DOHH2 (cell line): ENCODE results near the gene IRF2.

Experiments used
- H3F3A ChIP-seq: fragments of 200-600 bp; sonication (generic), shearing (Covaris generic); 2 replicates; pipeline ENCODE4 v1.6.0; 2016; ENCODE audit warnings: antibody characterized with exemption, mild to moderate bottlenecking; ENCODE audit not compliant: control insufficient read depth, insufficient read depth
- H3K27ac ChIP-seq: fragments of 200-600 bp; sonication (generic); 2 replicates; pipeline ENCODE4 v1.5.1; 2014; ENCODE audit warnings: low read depth, mild to moderate bottlenecking, low read length, moderate library complexity
- H3K27me3 ChIP-seq: fragments of 200-600 bp; sonication (generic); 2 replicates; pipeline ENCODE4 v1.6.1; 2014; ENCODE audit warnings: mild to moderate bottlenecking, low read length, mixed read lengths; ENCODE audit not compliant: control insufficient read depth
- H3K36me3 ChIP-seq: fragments of 200-600 bp; sonication (generic); 2 replicates; pipeline ENCODE4 v1.6.1; 2014; ENCODE audit warnings: mild to moderate bottlenecking, low read length, moderate library complexity, mixed read lengths; ENCODE audit not compliant: control insufficient read depth
- H3K4me1 ChIP-seq: fragments of 200-600 bp; sonication (generic); 2 replicates; pipeline ENCODE4 v1.6.1; 2014; ENCODE audit warnings: mild to moderate bottlenecking, low read length, mixed read lengths; ENCODE audit not compliant: control insufficient read depth
- H3K4me2 ChIP-seq: fragments of 200-600 bp; sonication (generic); 2 replicates; pipeline ENCODE4 v1.6.0; 2014; ENCODE audit warnings: mild to moderate bottlenecking, low read length, moderate library complexity
- H3K4me3 ChIP-seq: fragments of 200-600 bp; sonication (generic); 2 replicates; pipeline ENCODE4 v1.5.1; 2014; ENCODE audit warnings: mild to moderate bottlenecking, low read length, mixed read lengths
- H3K79me2 ChIP-seq: fragments of 200-600 bp; sonication (generic); 2 replicates; pipeline ENCODE4 v1.6.1; 2014; ENCODE audit warnings: mild to moderate bottlenecking, low read length, mixed read lengths; ENCODE audit not compliant: control insufficient read depth
- H3K9me2 ChIP-seq: fragments of 200-600 bp; sonication (generic); replicated peaks from 2 replicates; pipeline ENCODE4 v1.6.1; 2014; ENCODE audit warnings: mild to moderate bottlenecking, low read length, mixed read lengths; ENCODE audit not compliant: control insufficient read depth
- H3K9me3 ChIP-seq: fragments of 200-600 bp; sonication (generic); 2 replicates; pipeline ENCODE4 v1.6.1; 2014; ENCODE audit warnings: antibody characterized with exemption, low read length, mixed read lengths; ENCODE audit not compliant: control insufficient read depth, insufficient read depth
- H4K20me1 ChIP-seq: fragments of 200-600 bp; sonication (generic); 2 replicates; pipeline ENCODE4 v1.6.0; 2014; ENCODE audit warnings: low read depth, mild to moderate bottlenecking, antibody characterized with exemption, low read length, moderate library complexity; ENCODE audit not compliant: control insufficient read depth, insufficient read depth
- EZH2phosphoT487 ChIP-seq: fragments of 200-600 bp; sonication (generic); IDR thresholded peaks from 2 replicates; pipeline ENCODE4 v1.6.1; 2017; ENCODE audit warnings: borderline replicate concordance, mild to moderate bottlenecking, antibody characterized with exemption, low read length, moderate library complexity, mixed read lengths
- TF ChIP-seq, protein P1 (sequence below): fragments of 200-600 bp; sonication (generic); IDR thresholded peaks from one replicate; pipeline ENCODE4 v1.5.1; 2014; ENCODE audit warnings: antibody characterized with exemption, mild to moderate bottlenecking, low read depth, low read length; ENCODE audit not compliant: poor library complexity, severe bottlenecking

Gene IRF2

GRCh38 chr4:184513802-184514120 lies 39.4 kb upstream of the IRF2 start:
- Histone ChIP-seq H3K79me2 (no peaks in the 10 kb centered on the region), H3K27me3 (peaks cover 39% of the 10 kb centered on the region), H3K9me2 (no peaks in the 10 kb centered on the region), H3K4me2 (no peak overlapping the region), H3K4me1 (no peaks in the 10 kb centered on the region), H3K36me3 (no peaks in the 10 kb centered on the region), H3K27ac (no peak overlapping the region), H3K9me3 (no peaks in the 10 kb centered on the region), H3K4me3 (no peak overlapping the region), H4K20me1 (no peaks in the 10 kb centered on the region), H3F3A (no peaks in the 10 kb centered on the region)
- TF ChIP-seq EZH2phosphoT487 = no peak
- TF ChIP-seq, protein P1, sequence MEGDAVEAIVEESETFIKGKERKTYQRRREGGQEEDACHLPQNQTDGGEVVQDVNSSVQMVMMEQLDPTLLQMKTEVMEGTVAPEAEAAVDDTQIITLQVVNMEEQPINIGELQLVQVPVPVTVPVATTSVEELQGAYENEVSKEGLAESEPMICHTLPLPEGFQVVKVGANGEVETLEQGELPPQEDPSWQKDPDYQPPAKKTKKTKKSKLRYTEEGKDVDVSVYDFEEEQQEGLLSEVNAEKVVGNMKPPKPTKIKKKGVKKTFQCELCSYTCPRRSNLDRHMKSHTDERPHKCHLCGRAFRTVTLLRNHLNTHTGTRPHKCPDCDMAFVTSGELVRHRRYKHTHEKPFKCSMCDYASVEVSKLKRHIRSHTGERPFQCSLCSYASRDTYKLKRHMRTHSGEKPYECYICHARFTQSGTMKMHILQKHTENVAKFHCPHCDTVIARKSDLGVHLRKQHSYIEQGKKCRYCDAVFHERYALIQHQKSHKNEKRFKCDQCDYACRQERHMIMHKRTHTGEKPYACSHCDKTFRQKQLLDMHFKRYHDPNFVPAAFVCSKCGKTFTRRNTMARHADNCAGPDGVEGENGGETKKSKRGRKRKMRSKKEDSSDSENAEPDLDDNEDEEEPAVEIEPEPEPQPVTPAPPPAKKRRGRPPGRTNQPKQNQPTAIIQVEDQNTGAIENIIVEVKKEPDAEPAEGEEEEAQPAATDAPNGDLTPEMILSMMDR = no peak

DNA sequence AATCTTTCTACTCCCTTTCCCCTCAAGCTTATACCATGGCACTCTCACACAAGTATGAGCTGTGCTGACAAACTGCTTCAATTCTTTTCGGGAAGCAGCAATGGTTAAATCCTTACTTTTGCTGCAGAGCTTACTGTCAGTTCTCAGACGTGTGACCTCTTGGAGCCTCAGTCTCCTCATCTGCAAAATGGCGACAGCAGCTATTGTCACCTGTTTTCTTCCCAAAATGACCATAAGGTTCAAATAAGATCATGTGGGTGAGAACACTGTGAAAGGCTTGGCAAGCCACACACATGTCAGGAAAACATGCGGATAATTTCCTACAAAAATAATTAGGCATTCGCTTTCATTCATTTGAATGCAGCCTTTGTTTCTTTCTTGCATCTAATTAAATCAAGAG lies 36.8 kb upstream of the IRF2 start:
- no peak overlapping the region for H3K4me2 ChIP-seq
- H3K27ac ChIP-seq = no peak overlapping the region

GRCh38 chr4:184510401-184510800 lies 36.1 kb upstream of the IRF2 start:
- peaks cover 6% of the 10 kb centered on the region for H3K4me1 ChIP-seq
- H3F3A ChIP-seq = no peaks in the 10 kb centered on the region
- no peak overlapping the region for H3K27ac ChIP-seq
- no peak overlapping the region for H3K4me3 ChIP-seq
- no peaks in the 10 kb centered on the region for H3K79me2 ChIP-seq
- no peaks in the 10 kb centered on the region for H3K9me3 ChIP-seq
- H3K27me3 ChIP-seq = peaks cover 39% of the 10 kb centered on the region
- no peak for TF ChIP-seq EZH2phosphoT487
- TF ChIP-seq, protein P1 = no peak
- no peaks in the 10 kb centered on the region for H3K9me2 ChIP-seq
- H4K20me1 ChIP-seq = no peaks in the 10 kb centered on the region
- H3K36me3 ChIP-seq = no peaks in the 10 kb centered on the region
- no peak overlapping the region for H3K4me2 ChIP-seq

More for the DNA sequence above, 36.8 kb upstream of the IRF2 start:
- H3K4me3 ChIP-seq = no peak overlapping the region
- TF ChIP-seq EZH2phosphoT487 = no peak
- no peaks in the 10 kb centered on the region for H3K9me2 ChIP-seq
- no peaks in the 10 kb centered on the region for H3K9me3 ChIP-seq
- peaks cover 6% of the 10 kb centered on the region for H3K4me1 ChIP-seq
- H3K36me3 ChIP-seq = no peaks in the 10 kb centered on the region
- no peaks in the 10 kb centered on the region for H3F3A ChIP-seq
- H3K27me3 ChIP-seq = peaks cover 39% of the 10 kb centered on the region
- H3K79me2 ChIP-seq = no peaks in the 10 kb centered on the region
- no peaks in the 10 kb centered on the region for H4K20me1 ChIP-seq

DNA sequence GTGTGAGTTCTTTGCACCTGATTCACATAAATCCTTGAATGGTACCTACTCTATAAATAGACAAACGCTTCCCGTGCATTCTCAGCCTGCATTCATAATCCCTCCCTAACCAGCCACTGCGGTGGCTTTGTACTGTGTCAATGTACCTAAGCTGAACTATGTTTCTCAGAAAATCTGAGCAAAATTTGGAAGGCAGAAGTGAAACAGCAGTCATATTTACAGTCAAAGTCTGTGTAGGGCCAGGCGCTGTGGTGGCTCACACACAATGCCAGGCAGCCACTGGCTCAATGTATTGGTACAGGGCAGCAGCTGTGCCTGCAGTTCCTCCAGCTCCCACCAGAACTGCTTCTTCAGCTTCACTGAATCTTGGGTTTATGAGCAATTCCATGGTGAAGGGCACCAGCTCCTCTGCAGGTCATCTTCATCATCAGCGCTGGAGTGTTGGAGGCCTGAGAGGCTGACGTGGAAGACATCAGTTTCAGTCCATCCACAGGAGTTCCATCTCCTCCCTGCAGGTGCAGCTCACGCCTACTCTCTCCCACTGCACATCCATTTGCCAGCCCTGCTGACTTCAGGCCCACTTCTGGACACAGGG lies 32.3 kb upstream of the IRF2 start:
- no peak overlapping the region for H3K27ac ChIP-seq
- H3K4me3 ChIP-seq = no peak overlapping the region

More for the DNA sequence above, 32.3 kb upstream of the IRF2 start:
- TF ChIP-seq EZH2phosphoT487 = no peak
- TF ChIP-seq, protein P1 = no peak
- H3K9me3 ChIP-seq = no peaks in the 10 kb centered on the region
- no peaks in the 10 kb centered on the region for H3K79me2 ChIP-seq
- no peaks in the 10 kb centered on the region for H4K20me1 ChIP-seq
- H3F3A ChIP-seq = no peaks in the 10 kb centered on the region
- H3K4me2 ChIP-seq = no peak overlapping the region
- no peaks in the 10 kb centered on the region for H3K36me3 ChIP-seq
- H3K27me3 ChIP-seq = peaks cover 6% of the 10 kb centered on the region; the same call in 1 of the 2 replicates
- no peaks in the 10 kb centered on the region for H3K9me2 ChIP-seq
- H3K4me1 ChIP-seq = peaks cover 15% of the 10 kb centered on the region
